ENCODE measurements around the gene SSR1.
"Not testable (repeated sequence)": the region's sequence is repeated elsewhere in the genome, so short reads cannot be mapped to it uniquely, and the experiment has no call there.

SSR1 gene

DNA sequence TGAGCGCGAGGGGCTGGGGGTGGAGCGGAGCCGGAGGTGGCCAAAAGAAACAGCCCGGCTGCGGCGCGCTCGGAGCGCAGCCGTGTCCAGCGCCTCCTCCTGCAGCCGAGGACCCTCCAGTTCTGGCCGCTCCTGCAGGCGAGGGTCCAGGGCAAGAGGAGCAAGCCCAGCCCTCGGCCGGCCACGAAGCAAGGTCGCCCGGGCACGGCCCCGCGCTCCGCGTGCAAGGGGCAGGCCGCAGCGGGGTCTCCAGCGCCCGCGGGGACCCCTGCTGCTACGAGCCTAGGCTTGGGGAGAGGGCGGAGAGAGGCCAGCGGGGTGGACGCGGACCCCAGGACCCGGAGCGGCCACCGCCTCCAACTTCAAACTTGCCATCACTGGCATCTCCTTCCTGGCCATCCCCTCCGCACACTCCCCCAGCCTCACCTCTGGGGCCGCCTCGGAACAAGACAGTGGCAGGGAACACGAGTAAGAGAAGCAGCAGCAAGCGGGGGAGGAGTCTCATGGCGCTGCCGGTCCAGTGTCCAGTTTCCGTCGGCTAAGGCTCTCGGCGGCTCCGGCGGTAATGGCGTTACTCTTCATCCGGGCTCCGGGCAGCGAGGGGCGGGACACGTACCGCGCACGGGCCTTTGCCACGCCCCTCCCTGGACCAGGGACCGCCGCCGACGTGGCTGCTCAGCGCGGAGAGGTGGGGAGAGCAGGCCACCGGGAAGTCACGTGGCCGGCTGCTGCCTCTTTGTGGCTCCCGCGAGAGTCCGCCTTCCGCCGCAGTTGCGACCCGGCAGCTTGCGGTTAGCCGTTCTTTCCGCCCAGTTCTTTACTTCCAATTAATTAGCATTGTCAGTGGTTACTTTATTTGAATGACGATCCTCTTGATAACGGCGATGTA, at the start of gene SSR1:
Gene SSR1 (minus strand): TSS at position 584 of the 889 bp plus-strand sequence. CDS start 79 bp downstream, at position 505.
- DNase-seq = peak; percentile 98

DNA sequence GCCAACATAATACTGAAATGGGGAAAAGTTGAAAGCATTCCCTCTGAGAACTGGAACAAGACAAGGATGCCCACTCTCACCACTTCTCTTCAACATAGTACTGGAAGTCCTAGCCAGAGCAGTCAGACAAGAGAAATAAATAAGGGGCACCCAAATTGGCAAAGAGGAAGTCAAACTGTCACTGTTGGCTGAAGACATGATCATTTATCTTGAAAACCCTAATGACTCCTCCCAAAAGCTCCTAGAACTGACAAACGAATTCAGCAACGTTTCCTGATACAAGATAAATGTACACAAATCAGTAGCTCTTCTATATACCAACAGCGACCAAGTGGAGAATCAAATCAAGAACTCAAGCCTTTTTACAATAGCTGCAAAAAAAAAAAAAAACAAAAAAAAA, 38.9 kb upstream of the SSR1 start:
- DNase-seq = not testable (repeated sequence)

DNA sequence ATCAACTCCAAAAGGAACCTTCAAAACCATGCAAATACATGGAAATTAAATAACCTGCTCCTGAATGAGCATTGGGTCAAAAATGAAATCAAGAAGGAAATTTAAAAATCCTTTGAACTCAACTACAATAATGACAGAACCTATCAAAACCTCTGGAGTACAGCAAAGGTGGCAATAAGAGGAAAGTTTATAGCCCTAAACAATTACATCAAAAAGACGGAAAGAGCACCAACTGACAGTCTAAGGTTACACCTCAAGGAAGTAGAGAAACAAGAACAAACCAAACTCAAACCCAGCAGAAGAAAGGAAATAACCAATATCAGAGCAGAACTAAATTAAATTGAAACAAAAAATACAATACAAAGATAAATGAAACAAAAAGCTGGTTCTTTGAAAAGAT, 37.6 kb upstream of the SSR1 start:
- not testable (repeated sequence) for DNase-seq

DNA sequence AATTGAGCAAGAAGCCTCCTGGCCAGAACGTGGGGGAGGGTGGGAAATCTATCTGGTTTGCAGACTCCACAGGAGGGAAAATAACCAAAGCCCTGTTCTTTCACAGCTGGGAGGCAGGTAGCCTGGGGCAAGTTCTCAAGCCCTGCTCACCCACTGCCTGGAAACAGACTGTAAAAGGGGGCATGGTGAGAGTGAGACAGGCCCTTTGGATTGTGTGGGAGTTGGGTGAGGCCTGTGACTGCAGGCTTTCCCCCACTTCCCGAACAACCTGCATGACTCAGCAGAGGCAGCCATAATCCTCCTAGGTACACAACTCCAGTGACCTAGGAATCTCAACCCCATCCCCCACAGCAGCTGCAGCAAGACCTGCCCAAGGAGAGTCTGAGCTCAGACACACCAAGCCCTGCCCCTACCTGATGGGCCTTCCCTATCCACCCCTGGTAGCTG, 34.6 kb upstream of the SSR1 start:
- not testable (repeated sequence) for DNase-seq

DNA sequence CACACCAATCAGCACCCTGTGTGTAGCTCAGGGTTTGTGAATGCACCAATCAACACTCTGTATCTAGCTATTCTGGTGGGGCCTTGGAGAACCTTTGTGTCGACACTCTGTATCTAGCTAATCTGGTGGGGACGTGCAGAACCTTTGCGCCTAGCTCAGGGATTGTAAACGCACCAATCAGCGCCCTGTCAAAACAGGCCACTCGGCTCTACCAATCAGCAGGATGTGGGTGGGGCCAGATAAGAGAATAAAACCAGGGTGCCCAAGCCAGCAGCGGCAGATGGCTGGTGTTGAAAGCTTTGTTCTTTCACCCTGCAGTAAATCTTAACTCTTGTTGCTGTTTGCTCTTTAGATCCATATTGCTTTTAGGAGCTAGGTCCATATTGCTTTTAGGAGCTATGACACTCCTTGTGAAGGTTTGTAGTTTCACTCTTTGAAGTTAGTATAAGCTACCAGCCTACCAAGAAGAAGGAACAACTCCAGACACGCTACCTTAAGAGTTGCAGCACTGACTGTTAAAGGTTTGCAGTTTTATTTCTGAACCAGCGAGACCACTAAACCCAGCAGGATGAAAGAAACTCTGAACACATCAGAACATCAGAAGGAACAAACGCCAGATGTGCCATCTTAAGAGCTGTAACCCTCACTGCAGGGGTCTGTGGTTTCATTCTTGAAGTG, 31.9 kb upstream of the SSR1 start:
- DNase-seq = not testable (repeated sequence)

DNA sequence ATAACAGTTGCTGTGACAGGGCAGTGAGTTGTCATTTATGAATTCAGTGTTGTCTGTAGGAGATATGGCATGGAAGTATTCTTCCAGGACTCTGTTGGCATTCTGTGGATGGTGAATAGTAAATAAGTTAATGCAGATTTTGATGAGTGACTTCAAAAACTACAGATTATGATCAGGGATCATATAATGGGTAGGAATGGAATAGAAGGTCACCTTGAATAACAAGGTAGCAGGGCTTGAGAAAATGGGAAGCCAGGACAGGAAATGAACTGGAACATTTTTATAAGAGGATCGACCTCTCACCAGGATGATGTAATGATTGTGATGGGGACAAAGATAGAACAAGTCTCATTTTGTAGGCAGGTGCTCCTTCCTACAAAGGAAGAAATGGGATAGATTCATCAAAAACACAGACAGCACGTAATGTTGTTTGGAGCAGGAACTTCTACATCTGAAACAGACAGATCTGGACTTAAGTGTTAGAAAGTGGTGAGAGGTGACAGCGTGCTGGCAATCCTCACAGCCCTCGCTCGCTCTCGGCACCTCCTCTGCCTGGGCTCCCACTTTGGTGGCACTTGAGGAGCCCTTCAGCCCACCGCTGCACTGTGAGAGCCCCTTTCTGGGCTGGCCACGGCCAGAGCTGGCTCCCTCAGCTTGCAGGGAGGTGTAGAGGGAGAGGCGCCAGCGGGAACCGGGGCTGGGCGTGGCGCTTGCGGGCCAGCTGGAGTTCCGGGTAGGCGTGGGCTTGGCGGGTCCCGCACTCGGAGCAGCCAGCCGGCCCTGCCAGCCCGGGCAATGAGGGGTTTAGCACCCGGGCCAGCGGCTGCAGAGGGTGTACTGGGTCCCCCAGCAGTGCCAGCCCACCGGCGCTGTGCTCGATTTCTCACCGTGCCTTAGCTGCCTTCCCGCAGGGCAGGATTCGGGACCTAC, 30.8 kb upstream of the SSR1 start:
- DNase-seq = no peak

DNA sequence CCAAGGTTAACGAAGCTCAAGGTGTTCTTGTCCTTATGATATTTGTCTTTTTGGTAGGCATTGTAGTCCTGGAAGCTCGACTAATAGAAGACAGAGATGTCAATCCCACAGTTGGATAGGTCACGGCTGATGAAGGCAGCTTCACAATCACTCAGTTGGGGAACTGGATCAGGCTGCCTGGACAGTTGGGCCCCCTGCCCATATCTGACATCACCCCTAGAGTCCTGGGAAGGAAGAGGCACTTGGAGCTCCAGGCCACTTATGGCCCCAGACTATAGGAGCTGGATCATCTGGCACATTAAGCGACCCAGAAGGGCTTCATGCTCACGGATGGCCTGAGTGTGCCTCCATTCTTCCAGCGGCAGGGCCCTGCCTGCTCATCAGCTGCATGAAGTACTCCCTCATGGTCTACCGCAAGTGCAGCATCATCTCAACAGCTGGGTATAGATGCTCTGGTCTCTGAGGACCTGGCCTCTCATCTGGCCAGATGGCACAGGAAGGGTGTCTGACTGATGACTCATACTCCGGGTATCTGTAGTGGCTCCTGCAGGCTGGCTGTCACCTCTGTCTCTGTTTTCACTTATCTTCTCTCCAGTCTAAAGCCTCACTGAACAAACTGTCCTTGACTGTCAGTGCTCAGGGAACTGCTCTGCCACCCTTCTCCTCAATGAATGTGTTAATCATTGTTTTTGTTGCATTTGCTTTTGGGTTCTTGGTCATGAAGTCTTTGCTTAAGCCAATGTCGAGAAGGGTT, 29.2 kb upstream of the SSR1 start:
- DNase-seq = peak; percentile 26

DNA sequence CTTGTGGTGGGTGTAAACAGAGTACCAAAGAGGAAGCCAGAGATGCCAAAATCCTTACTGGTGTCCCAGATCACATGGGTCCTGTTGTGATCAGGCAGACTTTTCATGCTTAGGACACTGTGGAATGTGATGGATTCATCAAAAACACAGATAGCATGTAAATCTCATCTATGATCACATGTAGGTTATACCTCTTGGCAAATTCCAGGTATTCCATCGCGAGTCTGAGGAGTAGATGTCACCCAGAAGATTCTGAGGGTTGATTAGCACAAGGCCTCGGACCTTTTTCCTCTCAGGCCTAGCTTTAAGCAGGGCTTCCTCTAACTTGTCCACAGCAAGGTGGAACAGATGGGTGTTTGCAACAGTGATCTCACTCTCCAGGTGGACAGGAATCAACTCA, 28.3 kb upstream of the SSR1 start:
- DNase-seq = no peak

DNA sequence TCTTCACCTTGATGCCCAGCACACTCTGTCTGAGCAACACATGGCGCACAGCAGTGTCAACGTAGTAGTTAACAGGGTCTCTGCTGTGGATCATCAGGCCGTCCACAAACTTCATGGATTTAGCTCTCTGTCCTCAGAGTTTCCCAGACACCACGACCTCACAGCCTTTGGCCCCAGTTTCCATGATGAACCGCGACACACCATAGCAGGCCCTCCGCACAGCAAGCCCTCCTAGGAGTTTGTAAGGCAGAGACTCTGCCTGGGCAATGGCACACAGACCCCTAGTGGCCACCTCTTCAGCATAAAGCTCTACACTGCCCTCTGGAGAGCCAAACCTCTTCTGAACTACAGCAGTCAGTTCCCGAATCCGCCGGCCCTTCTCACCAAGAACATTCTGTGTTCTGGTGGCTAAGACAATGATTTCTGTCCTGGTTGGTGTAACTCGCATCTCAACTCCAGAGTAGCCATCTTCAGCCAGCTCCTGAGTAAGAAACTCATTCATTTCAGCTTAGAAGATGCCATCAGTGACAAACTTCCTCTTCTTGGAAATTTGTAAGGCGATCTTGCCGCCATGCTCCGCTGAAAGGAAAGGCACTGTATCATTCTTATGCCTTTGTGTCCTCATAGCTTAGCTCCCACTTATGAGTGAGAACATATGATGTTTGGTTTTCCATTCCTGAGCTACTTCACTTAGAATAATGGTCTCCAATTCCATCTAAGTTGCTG, 26.2 kb upstream of the SSR1 start:
- peak; percentile 16 for DNase-seq

DNA sequence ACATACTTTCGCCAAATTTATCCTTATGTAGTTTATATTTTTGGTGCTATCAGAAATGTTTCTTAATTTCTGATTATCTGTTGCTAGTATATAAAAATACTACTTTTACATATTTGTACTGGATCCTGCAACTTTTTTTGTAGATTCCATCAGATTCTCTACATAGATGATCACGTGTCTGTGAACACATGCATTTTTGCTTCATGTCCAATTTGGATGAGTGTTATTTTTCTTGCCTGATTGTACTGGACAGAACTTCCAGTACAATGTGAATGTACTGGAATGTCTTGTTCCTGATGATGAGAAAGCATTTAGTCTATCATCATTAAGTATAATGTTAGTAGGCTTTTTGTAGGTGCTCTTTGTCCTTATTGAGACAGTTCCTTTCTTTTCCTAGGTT, 25.0 kb upstream of the SSR1 start:
- DNase-seq = no peak

DNA sequence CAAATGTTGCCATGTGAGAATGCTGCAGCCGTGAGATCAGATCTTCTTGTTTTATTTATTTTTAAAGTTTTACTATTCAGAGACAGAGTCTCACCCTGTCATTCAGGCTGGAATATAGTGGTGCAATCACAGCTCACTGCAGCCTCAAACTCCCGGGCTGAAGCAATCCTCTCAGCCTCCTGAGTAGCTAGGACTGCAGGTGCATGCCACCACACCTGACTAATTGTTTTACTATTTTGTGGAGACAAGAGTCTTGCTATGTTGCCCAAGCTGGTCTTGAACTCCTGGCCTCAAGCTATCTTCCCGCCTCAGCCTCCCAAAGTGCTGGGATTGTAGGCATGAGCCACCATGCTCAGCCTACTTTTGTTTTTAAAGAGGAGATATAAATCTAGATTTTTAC, 22.5 kb upstream of the SSR1 start:
- no peak for DNase-seq

DNA sequence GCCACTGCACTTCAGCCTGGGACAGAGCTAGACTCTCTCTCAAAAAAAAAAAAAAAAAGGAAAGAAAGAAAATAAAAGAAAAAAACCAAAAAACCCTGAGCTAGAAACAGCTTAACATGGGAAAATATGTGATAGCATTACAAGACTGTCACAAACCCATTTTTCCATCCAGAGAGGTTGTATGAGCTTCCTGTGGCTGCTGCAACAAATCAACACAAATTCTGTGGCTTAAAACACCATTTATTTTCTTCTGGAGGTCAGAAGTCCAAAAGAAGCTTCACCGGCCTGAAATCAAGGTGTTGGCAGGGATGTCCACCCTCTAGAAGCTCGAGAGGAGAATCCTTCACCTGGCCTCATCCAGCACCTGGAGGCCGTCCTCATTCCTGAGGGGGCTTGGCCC, 21.7 kb upstream of the SSR1 start:
- no peak for DNase-seq

DNA sequence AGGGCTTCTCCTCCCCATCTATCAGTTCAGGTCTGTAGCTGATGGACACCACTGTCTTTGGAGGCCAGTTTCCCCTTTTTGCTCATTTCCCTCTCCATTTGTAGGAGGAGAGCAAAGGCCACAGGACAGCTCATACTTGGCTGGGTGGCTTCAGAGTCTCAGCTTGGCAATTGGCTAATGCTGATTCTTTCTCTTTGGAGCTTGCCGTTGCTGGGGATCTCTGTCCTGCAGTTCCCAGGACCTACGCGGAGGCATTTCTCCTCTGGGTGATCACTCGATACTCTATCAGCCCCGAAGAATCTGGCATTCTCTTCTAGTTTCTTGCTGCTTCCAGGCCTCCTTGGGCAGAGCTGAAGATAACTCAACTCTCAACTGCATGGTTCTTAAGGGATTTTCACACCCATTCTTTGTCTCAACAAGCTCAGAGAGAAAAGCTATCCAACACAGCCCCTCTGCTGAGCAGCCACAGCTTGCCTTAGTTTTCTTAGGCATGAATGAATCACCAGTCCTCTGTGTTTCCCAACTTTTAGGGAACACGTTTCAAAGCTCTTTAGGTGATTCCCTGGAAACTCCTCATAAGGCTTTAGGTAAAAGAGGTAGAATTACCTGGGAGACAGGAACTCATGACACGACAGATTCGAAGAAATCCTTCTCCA, 19.2 kb upstream of the SSR1 start:
- DNase-seq = no peak

DNA sequence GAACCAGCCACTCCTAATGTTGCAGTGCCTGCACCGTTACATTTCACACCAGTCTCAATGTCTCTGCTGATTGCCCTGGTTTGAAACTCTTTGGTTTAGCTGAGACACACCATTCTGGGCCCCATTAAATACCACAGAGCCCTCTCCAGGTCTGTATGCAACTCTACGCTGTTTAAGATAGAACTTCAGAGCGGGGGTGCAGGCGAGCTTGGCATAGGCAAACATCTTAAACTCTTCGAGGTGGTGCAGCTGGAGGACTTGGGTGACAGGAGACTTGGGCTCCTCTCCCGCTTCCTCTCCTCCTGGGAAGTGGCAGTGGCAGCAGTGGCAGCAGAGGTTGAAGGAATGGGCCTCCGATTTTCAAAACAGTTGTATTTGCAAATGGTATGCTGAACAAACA, 18.5 kb upstream of the SSR1 start:
- no peak for DNase-seq

DNA sequence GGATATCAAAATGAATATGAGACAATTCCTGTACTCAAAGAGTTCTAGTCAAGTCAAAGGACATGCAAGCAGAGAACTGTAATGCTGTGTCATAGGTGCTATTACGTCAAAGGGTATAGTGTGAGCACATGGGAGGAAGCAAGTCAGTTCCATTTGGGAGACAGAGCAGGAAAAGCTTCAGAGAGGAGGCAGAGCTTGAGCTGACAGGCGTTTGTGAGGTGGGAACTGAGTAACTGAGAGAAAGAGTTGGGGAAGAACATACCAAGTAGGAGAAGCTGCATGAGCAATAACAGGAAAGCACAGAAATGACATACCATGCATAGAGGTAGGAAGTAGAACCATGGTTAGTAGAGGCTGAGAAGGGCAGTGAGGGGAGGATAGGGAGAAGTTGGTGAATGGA, 15.2 kb upstream of the SSR1 start:
- DNase-seq = no peak

DNA sequence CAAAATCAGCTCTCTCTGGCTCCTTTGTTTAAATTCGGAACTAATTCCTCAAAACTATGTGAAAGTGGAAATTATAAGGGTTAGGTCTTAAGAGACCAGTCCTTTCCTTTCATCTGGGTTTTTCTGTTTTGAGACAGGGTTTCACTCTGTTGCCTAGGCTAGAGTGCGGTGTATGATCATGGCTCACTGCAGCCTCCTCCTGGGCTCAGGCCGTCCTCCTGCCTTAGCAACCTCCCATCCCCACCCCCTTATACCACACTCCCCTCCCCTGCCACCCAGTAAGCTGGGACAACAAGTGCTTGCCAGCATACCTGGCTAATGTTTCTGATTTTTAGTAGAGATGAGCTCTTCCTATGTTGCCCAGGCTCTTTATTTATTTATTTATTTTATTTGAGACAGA, 12.8 kb upstream of the SSR1 start:
- DNase-seq = no peak

DNA sequence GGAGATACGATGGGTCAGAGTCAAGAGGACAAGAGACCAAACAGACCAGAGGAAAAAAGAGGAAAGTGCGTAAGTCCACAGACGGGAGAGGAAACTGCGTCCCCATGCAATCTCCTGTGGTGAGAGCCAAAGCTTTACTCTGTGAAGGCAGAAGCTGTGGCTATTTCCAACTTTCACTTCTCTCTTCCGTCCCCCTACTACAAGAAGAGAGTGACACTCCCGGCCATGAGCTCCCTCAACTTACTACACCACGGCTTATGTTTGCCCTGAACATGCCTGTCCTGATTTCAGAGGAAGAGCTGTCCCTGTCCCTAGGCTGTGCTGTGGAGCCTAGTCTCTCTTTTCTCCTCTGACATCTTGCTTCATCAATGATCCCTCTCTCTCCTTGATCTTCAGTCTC, 11.5 kb upstream of the SSR1 start:
- no peak for DNase-seq

DNA sequence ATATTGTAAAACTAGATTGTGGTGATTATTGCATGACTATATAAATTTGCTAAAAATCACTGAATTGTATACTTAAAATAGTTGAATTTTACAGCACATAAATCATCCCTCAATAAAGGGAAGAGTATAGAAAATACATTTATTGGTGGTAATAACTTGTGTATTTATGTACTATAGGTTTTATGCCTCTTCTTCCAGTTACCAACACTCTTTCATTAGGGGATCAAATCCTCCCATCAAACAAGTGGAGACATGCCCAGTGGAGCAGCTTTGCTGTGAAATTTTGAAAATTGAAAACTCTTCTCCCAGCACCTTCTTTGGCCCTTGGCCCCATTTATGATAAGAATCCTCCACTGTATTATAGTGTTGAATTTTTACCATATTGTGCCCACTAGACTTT, 10.1 kb upstream of the SSR1 start:
- no peak for DNase-seq

DNA sequence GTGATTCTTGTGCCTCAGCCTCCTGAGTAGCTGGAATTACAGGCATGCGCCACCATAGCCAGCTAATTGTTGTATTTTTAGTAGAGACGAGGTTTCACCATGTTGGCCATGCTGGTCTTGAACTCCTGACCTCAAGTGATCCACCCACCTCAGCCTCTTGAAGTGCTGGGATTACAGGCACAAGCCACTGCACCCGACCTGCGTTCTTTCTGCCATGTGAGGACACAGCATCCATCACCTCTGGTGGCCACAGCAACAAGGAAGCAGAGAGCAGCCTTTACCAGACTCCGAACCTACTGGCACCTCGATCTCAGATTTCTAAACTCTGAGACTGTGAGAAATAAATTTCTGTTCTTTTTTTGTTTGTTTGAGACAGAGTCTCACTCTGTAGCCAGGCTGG, 8.9 kb upstream of the SSR1 start:
- DNase-seq = not testable (repeated sequence)

DNA sequence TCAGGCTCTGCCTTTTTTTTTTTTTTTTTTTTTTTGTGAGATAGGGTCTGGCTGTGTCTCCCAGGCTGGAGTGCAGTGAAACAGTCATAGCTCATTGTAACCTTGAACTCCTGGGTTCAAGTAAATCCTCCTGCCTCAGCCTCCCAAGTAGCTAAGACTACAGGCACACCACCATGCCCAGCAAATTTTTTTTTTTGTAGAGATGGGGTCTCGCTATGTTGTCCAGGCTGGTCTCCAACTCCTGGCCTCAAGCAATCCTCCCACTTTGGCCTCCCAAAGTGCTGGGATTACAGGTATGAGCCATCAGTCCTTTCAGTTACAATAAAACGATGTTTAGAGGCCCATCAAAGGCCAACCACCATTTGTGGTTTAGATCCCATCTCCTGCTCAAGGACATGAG, 6.4 kb upstream of the SSR1 start:
- not testable (repeated sequence) for DNase-seq

DNA sequence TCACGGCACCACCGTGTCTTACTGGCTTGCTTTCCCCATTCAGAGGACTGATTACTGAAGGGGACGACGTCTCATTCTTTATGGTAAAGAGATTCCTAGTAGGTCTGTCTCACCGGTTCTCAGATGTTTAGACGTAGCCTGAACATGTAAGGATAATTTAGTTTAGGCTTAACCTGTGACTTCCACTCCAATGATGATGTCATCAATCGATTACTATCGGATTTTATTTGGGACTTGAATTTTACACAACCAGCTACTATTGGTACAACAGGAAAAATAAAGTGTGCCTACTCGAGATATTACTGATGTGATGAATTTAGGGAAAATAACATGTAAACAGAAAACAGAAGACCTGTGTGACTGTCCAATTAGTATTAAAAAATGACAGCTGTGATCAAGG, 4.5 kb upstream of the SSR1 start:
- no peak for DNase-seq

Measured in fibroblast of skin of right biceps (primary cell).